GM18873 (cell line): ENCODE results near the gene RGS3.

Experiments
- ATAC-seq: cut with Tn5 transposase; IDR thresholded peaks from one replicate; pipeline ENCODE4 v1.9.1; 2021; ENCODE audit warnings: mild to moderate bottlenecking, moderate library complexity, moderate number of reproducible peaks; ENCODE audit not compliant: unreplicated experiment, low FRiP score

RGS3 gene

DNA sequence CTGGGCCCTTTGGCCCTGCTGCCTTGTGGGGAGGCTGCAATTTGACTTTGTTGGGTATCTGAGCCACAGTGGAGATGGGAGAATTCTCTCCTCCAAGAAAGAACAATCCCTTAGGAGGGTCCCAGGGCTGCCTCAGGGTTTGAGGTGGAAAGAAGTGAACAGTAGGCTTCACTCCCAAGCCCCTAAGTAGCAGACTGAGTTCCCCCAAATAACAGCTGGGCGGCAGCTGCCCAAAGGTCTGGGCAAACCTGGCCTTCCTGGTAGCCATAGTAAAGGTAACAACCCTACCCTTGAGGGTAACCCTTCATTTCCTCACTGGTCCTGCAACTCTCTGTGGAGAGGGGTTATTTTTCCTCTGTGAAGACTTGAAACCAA, 746 bp downstream of the RGS3 start:
- no peak for ATAC-seq

DNA sequence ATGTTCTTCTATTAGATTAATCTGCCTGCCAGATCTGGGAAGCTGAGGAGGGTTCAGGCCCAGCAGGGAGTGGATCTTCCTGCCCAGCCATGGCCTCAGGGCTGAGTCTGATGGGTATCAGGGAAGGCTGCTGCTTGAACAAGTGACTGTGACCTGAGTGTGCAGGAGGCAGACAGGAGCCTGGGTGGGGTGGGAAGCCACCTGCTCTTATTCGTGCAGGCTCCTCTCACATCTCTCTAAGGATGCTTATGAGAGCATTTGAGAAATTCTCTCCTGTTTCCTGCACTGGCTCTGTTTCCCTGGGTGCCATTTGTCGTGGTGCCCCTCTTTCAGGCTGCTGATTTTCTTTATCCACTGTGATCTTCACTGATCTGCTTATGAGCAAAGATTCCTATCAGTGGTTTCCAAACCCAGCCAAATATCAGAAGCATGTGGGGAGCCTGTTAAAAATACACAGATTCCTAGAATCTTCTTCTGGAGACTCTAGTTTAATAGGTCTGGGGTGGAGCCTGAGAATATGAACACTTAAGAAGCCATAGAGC, 2.1 kb downstream of the RGS3 start:
- no peak for ATAC-seq

DNA sequence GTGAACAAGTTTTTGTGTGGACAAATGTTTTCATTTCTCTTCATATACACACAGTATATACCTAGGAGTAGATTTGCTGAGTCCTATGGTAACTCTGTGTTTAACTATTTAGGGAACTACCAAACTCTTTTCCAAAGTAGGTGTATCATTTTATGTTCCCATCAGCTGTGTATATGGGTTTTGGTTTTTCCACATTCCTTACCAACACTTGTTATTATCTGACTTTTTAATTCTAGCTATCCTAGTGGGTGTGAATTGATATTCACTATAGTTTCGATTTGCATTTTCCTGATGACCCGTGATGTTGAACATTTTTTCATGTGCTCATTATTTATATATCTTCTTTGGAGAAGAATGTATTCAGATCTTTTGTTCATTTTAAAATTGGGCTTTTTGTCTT, 3.7 kb downstream of the RGS3 start:
- no peak for ATAC-seq

DNA sequence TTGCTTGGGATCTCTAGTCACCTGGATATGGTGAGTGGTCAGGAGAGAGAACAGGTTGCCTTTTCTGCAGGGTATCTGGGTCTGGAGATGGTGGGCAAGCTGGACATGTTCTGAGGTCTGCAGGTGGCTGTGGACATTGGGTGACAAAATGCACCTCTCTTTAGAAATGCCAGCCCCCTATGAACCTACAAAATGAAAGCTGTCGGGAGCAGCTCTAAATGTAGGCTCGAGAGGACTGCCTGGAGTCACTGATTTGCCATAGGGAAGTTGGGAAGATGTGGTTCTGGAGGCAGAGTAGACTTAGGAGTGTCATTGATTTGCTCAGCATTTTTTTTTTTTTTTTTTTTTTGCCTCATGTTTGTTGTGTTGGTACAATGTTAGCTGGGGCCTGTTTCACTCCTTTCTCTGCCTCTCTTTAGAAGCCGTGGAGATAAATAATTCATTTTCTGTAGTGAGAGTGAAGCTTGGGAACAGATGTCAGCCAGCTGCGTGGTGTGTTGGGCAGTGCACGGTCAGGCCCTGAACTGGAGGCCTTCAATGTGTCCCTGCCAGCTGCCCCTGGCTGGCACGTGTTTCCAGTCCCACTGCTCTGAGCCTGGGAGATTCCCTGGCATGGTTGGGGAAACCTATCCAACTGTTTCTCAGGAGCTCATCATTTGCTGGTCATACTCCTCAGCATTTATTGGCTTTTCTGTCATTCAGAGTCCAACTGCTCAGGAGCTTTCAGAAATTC, 5.4 kb downstream of the RGS3 start:
- ATAC-seq: no peak

DNA sequence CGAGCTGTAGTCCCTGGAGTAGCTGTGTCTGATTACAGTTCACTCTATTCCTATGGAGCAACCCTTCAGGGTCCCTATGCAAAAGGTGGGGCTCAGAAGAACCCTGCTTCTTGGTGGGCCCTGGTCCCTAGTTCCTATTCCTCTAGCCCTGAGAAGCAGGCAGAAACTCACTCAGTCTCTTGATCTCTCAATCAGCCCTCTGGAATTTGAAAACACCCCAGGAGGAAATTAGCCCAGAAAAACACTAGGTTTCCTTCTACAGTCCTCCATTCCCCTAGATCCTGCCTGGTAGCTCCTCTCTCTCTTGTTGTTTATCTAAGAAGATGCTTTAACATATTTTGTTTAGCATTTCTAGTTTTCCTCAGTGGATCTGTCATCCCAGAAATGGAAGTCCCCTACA, 7.6 kb downstream of the RGS3 start:
- ATAC-seq: no peak

DNA sequence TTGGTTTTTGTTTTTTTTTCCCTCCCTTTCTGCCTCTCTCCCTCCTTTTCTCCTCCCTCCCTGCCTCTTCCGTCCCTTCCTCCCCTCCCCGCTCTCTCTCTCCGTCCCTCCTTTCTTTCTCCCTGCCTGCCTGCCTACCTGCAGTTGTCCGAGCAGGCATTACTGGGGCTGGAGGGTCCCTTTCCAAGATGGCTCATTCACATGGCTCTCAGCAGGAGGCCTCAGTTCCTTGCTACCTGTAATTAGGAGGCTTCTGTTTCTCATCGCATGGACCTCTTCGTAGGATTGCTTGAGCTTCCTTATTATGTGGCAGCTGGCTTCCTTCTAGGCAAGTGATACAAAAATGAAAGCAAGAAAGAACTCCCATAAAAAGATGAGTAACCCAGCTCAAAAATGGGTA, 8.0 kb downstream of the RGS3 start:
- ATAC-seq: no peak

DNA sequence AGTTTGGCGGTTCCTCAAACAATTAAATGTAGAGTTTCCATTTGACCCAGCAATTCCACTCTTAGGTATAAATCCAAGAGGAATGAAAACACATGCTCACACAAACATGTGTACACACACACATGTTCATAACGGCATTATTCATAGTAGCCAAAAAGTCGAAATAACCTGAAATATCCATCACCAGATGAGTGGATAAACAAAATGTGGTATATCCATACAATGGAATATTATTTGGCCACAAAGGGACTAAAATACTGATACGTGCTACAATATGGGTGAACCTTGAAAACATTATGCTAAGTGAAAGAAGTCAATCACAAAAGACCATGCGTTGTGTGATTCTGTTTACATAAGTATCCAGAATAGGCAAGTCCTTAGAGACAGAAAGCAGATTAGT, 8.7 kb downstream of the RGS3 start:
- ATAC-seq: no peak

DNA sequence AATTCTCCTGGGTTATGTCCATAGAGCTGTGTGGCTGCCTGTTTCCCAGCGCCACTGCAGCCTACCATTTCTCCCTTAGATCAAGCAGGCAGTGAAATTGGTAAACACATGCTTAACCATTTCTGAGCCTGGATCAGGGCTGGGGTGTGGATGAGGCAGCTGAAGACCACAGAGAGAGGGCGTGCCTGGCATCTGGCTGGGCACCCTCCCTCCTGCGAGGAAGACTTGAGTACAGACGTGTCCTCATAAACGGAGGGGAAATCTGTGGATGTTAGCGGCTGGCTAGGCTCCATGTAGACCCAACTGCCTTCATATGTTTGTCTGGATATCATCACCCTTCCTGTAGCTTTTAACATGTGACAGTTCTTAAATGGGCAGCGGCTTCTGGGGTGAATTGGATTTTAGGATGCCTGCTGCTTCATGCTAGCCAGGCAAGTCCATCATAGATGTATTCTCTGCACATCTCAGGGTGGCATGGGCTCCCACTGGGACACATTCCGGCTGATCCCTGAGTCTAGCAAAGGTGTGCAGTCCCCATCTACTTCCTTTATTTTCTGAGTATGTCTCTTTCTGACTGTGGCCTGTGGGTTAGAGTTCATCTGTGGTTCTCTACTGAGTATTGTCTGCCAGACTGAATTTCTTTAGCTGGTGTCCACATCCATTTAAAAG, 11.0 kb downstream of the RGS3 start:
- no peak for ATAC-seq

DNA sequence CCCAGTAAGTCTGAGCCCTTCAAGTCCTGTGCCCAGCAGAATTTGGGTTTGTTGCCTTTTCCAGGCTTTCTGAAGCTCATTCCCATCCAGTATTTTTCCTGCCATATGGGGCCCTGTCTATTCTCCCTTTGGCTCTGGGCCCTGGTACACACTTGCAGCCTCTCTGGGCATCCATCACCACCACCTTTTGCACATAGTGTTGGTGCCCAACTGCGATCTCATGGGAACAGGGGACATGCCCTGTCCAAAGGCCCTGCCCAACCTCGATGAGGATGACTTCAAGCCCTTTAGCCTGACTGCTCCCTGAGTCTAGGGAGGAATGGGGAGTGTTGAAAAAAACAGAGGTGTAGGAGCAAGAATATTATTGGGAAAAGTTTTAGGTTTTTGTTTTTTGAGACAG, 11.5 kb downstream of the RGS3 start:
- ATAC-seq: no peak

DNA sequence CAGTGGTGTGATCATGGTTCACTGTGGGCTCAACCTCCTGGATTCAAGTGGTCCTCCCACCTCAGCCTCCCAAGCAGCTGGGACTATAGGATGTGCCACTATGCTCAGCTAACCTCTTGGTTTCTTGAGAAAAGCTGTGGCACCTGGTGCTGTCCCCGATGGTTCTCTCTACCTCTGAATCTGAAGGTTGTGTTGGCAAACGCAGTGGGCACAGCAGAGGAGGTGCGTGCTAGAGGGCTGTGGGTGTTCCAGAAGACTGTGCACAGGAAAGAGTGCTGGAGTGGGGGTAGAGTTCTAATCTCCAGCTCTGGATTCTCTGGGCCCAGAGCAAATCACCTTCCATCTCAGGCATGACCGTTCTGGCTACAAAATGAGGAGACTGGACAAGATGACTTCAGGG, 12.5 kb downstream of the RGS3 start:
- ATAC-seq: no peak

DNA sequence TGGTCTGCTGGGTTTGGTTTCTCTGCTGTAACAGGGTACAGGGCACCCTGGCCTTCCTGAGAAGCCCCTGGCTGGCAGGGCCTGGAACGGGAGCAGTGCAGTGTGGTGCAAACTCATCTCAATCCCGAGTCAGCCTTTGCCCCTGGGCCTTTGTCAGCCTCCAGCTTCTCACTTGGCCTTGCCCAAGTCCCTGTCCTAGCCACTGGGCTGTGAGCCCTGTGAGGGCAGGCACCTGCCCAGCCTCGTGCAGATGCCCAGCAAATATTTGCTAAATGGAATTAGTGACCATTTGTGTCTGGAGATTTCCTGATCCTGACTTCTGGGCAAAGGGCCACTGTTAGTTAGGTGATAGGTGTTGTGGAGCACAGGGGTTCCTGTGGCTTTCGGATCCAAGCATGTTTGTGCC, 13.0 kb downstream of the RGS3 start:
- ATAC-seq: no peak

DNA sequence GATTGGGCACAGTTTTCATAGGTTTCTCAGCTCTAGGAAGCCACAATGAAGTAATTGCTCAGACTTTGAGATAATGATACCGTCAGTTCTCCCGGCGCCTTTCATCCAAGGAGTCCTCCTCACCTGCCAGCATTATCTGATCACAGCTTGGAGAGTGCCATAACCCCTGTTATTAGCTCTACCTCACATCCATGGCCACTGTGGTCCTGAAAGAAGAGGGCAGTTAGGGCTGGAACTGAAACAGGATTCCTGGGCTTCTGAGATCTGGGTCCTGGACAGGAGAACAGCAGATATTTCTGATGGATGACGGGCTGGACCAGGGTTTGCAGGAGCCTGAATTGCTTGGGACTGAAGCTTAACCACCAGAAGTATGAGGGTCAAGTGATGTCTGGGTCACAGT, 13.5 kb downstream of the RGS3 start:
- no peak for ATAC-seq

DNA sequence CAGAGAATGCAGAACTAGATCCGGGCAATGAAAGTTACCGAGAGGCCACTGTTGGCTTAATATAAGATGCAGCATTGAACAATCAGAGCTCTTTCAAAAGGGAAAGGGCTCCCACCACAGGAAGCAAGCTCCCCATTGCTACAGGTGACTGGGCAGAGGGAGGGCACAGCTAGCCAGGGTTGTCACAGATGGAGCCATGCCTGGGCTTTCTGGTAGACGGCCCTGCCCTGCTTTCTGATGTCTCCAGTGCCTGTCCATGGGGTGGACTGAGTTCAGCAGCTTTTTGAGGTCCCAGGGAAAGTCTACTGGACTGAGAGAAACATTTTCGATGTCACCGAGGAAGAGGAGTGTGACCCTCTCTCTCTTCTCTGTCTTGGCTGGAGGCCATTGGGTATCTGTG, 14.1 kb downstream of the RGS3 start:
- no peak for ATAC-seq

DNA sequence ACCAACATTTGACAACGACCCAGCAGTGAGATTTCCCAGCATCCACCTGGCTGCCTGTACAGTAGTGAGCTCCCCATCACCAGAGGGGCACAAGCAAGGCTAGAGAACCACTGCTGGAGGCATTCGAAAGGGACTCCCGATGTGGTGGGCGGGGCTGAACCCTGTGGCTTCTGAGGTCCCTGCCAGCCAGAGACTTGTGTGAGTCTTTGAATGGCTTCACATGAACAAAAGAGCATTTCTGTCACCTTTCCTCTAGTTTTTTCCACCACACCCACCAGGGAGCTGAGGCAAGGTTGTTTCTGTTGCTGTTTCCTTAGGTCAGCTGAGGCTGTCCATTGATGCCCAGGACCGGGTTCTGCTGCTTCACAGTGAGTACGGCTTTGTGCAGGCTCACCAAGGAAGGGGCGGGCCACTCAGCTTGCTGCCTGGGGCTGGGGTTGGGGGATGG, 15.7 kb downstream of the RGS3 start:
- no peak for ATAC-seq

DNA sequence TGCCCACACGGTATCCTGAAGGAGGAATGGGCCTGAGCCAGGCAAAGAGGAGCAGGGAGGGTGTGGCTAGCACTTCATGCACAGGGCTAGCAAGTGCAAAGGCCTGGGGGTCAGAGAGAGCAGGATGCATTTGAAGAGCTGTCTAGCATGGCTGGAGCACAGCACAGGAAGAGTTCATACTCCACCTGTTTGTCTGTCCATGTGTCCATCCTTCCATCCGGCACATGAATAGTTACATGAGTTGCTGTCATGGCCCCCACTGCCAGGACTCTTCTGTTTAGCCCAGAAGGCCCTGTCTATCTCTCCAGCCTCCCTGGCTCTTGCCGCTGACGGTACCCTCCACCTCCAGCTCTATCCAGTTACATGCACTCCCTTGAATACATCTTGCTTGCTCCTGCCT, 17.1 kb downstream of the RGS3 start:
- ATAC-seq: no peak

DNA sequence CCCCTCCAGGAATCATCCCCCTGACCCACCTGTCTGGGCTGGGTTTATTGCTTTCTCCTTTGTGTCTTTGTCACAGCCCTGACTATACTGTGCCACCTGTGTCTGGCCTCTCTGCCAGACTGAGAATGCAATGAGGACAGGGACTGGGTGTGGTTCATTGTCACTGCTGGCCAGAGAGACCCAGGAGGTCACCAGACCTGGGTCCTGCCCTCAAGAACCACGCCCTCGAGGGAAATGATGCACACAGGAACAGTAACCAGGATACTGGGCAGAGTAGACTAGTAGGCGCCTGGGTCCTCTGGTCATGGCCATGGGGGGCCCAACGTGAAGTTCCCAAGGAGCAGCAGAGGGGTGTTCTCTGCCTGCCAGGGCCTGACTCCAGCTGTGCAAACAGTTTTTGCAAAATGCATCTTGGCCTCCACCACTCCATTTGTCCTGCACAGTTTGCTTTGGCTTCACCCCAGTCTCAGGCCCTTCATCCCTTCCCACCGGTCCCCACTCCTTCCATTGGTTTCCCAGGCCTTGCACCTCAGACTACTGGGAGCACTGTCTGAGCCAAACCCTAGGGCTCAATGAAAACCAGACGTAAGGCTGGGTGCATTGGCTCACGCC, 17.8 kb downstream of the RGS3 start:
- no peak for ATAC-seq

DNA sequence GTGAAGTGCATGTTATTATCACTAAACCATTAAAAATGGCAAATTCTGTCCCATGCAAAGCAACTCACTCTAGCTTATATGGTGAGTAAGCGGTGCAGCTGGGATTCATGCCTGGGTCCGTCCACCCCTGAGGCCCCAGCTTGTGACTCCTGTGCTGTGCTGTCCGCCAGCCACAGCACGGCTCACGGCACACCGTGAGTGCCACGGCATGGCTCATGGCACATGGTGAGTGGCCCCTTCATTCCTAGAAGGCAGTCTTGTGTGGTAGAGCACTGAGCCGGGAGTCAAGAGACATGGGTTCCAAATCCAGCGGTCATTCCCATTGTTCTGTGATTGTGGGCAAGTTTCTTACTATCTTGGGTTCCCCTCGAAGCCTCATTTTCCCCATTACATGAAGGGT, 18.8 kb downstream of the RGS3 start:
- ATAC-seq: no peak

DNA sequence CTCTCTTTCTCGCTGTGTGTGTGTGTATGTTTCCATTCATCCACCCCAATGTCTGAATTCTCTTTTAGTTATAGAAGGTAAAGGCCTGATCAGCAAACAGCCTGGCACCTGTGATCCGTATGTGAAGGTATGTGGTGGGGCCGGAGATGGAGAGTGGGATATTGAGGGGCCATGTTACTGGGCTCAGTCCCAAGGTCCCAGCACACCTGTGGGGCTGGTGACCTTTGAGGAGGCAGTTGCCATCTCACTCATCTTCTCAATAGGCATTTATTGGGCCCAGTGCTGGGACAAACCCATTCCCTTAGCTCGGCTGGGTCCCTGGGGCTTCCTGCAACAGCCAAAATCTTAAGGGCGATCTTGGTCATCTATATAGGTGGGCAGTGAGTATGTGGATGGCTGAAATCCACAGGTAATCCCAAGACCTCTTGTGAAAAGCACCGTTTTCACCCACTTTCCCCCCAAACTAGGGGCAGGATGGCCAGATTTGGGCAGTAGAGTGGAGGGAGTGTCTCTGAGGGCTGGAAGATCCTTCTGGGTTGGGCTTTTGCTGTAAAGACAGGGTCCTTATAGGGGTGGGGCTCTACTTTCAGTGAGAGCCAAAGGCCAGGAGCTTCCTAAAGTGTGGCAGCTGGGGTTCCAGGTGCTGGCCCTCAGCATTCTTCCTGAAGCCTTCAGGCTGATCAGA, 19.6 kb downstream of the RGS3 start:
- no peak for ATAC-seq

DNA sequence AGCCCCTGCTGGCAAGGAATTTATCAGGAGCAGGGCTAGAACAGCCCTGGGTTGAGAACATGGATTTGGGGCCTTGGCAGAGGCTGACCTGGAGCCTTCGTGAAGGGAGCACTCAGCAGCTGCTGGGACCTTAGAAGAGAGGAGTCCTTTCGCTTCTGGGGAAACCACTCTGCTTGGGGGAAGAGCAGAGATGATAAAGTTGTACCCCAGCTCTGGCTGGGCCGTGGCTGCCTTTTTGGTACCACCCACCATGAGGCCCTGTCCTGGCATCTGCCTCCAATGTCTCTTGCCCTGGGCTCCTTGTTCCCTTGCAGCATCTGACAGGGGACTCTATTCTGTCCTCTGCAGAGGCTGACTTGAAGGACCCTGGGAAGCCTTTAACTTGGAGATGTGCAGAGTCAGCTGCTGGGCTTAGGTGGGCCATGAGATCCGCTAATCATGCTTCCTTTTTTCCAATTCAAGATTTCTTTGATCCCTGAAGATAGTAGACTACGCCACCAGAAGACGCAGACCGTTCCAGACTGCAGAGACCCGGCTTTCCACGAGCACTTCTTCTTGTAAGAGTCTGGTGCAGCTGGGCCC, 20.2 kb downstream of the RGS3 start:
- no peak for ATAC-seq

DNA sequence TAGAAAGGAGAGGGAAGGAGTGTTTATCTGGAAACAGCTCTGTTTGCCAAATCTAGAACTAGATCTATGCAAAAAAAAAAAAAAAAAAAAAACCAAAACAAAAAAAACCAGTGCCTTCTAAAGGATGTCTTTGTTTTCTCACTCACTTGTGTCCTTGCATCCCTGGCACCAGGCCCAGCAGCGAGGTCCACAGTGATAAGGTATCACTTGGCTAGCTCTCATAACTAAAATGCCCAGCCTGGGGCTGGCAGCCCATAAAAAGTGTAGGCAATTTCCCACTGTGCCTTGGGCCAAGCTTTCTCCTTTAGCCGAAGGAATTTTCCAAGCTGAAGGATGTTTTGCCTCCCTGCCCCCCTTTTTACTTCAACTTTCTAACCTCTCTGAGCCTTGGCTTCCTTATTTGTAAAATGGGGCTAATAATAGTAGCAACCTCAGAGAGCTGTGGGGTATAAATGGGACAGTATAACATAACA, 20.8 kb downstream of the RGS3 start:
- ATAC-seq: no peak

DNA sequence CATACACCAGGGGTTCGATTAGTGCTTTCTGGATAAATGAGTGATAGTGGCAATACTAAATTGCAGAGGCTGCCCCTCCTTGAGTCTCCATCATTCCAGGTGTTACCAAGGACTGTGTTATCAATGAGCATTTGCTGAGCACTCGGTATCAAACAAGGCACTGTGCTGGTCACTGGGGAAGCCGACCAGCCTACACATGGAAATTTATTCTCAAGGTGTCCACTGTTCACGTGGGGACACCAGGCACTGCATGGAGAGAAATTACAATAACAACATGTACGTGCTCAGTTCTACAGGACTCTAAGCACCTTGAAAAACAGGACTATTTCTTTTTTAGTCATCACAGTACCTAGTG, 22.2 kb downstream of the RGS3 start:
- ATAC-seq: no peak
